Measurements from ENCODE around the gene IL1F10.

Gene IL1F10, protein sequence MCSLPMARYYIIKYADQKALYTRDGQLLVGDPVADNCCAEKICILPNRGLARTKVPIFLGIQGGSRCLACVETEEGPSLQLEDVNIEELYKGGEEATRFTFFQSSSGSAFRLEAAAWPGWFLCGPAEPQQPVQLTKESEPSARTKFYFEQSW

DNA sequence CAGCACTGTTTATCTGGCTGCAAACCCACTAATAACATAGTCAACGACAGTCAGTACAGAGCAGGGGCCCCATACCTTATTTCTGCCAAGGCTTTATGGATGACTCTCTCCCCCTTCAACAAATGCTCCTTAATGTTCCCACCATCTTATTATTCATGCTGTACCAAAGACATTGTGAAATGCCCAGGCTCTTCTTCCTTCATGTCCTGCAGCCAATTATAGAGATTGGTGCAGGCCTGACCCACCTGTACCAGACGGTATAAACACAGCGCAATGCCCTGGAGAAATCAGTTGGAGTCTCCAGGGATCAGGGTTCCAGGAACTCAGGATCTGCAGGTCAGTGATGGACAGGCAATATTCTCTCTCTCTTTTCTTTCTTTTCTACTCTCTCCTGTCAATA, at the start of gene IL1F10:
Gene IL1F10 (plus strand): TSS at position 290 of the 400 bp plus-strand sequence. CDS start 4,769 bp downstream, outside the sequence.
- DNase-seq, result no peak

DNA sequence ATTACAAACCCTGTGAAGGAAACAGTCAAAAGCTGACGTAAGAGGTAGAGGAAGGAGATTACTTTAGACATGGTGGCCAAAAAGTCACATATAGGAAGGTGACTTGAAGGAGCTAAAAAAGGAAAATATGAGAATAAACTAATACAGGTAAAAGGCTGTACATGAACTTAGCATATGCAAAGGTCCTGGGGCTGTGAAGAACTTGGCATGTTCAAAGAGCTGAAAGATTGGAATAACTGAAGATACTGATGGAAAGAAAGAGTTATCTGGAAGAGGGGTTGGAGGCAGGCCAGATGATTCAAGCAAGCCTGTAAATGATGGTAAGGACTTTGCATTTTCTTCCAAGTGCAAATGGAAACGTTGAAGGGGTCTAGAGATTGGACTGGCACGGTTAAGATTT, 49.3 kb upstream of the IL1F10 start:
- no peak for DNase-seq

DNA sequence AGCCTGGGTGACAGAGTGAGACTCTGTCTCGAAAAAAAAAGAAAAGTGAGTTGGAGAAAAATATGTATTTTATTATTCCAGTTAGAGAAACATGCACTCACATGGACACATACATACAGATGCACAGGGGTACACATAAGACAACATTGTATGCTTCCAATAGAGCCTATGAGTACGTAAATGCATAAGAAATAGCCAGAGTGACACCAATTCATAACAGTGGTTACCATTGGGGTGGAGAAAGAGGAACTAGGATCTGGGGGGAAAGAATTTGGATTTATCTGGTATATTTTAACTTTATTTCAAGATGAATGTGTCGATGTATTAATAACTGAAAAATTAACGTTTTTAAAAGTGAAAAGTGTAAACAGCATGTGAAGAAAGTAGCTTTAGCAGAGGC, 46.5 kb upstream of the IL1F10 start:
- DNase-seq, result no peak

DNA sequence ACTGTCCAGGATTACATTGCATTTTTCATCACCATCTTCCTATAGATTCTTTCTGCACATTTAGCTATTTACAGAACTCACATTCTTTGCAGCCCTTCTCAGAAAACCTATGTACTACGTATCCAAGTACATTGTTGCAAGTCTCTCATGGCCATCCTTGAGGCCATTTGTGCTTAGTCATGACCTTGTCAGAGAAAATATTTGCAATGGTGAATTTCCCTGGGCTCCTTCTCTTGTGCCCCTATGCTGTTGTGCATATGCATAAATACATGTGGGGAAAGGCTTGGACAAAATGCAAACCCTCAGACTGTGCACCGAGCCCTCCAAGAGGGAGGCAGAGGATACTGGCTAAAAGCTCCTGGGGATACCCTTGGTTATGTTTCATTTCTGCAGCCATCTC, 43.0 kb upstream of the IL1F10 start:
- no peak for DNase-seq

DNA sequence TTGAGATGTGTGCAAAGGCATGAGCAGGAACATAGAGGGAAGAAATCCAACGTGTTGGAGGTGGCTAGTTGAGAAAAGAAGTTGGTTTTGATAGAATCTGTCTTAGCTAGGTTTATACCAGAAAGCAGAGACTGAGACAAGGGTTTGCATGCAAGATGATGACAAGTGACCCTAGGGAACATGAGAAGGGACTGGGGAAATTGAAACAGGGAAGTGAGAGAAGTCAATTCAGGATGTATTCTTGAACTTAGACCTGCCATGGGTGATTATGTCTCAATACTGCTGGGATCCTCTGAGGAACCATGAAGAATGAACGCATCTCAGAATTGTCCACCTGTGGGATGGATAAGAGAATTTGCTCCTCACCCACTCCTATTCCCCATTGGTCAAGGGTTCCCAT, 42.0 kb upstream of the IL1F10 start:
- no peak for DNase-seq

DNA sequence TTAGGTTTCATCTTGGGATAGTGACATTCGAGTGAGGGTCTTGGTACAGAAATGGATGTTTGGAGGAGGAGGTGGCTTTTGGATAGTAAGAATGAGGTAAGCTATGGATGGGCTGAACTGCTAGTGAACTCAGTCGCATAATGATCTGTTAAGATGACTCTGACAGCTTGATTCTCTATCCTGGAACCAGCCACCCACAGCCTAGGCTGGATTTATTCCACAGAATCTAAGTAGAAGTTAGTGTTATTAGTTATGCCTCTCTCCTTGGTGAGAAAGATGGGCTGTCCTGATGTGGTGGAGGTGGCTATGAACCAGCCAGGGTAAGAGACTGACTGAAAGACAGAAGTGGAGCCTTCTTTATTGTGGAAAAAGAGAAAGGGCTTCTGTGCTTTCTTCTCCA, 40.1 kb upstream of the IL1F10 start:
- DNase-seq, result no peak

DNA sequence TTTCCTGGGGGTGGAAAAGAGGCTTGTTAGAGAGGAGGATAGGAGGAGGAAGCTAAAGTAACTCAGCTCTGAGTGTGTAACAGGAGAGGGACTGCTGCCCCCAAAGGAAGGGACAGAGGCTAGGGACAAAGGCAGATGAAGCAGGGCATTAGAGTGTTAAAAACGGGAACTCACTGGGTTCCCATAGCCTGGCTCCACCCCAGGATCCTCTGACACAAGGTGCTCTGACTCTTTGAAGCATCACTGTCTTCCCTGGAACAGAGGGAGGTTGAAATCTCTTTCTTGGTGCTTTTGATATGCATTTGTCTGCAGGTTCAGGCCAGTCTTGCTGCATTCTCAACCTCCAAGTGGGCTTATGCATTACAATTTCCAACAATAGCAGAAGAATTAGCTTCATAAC, 39.7 kb upstream of the IL1F10 start:
- DNase-seq, result no peak

DNA sequence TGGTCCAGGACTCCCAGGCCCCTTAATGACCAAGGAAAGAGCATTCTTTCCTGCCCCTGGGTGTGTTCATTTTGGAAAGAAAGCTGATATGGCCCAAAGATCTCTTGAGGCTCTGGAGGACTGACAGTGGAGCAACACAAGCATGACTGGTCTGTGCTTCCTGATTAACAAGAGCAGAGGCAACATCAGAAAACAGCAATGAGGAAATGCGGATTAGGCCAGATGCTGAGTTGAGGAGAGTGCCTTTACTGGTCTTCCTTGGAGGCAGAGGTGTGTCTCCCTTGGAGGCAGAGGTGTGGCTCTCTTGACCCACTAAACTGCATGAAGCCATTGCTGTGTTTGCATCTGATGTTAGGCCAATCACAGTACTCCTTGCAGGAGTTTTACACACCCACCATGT, 35.0 kb upstream of the IL1F10 start:
- no peak for DNase-seq

DNA sequence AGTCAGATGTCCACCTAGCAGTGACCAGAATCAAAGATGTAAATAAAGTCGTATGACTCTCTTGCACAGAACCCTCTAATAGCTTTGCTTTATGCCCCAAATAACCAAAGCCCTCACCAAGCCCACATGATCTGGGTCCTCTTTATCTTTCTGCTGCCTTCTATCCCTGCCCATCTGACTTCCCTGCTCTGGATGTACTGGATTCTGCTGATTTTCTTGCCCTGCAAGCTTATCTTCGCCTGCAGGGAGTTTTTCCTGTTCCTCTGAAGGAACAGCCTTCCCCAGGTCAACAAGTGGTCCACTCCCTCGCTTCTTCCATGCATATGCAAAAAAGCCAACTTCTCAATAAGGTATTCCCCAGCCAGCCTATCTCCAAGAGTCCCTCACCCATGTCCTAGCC, 33.8 kb upstream of the IL1F10 start:
- DNase-seq, result no peak

DNA sequence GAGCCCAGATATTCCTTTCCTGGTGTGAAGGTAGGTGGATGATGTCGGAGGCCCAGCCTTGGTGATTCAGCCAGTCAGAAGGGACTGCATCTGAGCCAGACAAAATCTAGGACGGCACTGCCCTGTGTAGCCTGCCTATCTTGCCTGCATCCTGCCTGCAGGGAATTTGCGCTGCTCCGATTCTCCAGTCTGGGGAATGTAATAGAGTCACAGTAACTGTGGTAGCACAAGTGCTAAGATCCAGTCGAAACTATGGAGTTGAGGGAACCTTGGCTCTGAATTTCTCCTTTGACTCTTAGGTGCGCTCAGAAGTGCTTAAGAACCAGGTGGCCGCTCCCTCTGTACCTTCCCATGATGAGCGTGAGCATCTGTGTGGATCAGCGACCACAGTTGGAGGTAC, 31.0 kb upstream of the IL1F10 start:
- no peak for DNase-seq

DNA sequence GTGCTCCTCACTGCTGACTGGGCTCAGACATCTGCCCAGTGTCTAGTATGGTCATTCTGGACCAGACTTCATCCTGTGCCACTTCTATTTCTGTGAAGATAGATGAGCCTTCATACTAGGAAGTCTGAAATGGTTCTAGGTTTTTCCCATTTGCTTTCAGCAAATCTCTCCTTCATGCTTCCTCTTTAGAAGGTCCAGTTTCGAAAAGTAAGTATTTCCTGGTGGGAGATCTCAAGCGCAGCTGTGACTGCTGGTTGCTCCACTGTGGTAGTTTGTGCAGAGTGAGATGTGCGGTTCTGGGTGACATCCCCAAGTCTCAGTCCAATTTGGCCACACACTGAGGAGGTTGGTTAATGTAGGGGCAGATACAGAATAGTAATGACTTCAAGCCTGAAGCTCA, 29.5 kb upstream of the IL1F10 start:
- DNase-seq, result no peak

DNA sequence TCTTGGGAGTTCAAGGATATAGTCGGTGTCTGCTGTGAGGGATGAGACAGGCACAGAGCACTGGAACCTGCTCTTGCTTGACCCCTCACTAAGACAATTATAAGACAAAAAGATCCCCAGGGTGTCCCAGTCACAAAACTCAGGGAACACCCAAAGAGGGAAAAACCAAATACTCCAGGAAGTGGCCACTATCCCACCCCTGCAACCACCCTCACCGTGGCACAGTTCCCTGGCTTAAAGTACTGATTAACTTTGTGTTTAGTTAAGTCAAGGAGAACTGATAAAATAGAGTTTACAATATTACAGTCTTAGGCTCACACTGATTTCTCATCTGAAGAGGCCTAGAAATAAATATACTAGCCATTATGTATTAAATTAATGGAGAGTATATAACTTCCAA, 28.6 kb upstream of the IL1F10 start:
- DNase-seq, result no peak

DNA sequence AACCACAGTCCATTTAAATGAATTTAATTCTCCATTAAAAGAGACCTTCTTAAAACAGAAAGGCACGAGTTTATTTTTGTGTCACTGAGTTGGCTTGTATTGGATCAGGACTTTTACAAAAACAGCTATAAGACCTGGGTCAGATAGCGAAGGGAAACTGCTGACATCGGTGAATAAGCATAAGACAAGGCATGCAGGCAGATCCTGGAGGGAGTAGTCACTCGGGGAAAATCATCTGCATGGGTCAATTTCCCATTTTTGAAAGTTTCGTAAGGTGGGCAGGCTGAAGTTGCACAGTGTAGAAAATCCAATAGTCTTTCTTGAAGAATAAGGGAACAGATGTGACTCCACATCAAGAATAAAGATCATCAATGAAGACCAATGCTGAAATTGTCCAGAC, 28.1 kb upstream of the IL1F10 start:
- DNase-seq, result no peak

DNA sequence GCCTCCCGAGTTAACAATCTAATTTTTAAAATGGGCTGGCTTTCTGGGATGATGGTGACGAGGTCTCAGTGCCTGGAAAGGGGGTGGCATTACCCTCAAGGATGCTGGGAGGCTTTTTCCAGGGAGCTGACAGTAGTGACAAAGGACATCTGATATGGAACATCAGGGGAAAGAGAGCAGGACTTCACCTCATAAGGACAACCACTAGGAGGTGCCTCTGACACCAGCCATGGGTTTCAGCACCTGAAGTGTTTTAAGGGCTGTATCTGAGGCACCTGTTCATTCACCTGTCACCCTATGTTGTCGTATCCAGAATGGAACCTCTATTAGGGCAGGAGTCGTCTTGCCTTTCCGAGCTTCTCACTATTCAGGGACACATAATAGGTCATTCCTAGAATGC, 25.9 kb upstream of the IL1F10 start:
- DNase-seq, result no peak

DNA sequence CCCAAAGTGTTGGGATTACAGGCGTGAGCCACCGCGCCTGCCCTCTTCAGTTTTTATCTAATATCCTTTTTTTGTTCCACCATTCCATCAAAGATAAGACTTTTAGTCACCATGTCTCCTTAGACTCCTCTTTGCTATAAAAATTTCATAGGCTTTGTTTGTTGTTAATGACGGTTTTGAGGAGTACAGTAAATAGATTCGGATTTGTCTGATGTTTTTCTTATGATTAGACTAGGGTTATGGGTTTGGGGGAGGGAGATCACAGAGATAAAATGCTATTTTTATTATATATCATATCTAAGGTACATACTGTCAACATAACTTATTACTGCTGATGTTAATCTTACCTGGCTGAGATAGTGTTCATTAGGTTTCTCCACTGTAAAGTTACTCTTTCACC, 21.3 kb upstream of the IL1F10 start:
- DNase-seq, result no peak

DNA sequence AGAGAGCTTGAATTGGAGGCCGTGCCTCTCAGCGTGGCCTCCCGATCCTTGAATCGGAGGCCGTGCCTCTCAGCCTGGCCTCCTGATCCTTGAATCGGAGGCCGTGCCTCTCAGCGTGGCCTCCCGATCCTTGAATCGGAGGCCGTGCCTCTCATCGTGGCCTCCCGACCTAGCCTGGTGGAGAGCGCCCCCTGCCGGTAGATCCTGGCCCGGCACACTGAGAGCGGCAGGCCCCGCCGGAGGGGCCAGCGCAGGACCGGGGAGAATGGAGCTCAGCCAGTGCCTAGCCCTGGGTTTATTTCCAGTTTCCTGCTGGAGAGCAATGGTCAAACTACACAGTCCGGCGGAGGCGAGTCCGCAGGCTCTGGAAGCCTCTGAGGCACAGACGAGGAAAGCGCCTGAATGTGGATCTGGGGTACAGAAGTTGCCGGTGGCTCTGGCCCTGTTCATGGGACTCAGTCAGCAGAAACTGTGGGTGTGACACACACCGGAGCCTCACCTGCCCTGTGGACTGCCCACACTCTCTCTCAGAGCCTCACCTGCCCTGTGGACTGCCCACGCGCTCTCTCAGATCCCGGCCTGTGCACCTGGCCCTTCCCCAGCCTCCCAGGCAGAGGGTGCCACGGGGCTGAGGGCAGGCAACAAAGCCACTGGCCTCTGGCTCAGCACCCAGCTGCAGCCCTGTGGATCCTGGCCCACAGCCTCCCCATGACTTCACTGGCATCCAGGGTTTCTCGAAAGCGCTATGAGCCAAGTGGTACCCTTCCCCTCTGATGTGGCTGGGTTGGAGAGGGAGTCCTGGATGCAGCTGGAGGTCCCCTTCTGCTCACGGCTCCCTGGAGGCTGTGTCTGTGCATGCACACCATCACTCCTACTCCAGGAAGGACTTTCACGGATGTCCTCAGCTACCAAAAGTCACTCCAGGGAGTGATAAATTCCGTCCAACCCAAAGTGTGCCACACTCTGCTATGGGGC, 16.6 kb upstream of the IL1F10 start:
- DNase-seq, result no peak

DNA sequence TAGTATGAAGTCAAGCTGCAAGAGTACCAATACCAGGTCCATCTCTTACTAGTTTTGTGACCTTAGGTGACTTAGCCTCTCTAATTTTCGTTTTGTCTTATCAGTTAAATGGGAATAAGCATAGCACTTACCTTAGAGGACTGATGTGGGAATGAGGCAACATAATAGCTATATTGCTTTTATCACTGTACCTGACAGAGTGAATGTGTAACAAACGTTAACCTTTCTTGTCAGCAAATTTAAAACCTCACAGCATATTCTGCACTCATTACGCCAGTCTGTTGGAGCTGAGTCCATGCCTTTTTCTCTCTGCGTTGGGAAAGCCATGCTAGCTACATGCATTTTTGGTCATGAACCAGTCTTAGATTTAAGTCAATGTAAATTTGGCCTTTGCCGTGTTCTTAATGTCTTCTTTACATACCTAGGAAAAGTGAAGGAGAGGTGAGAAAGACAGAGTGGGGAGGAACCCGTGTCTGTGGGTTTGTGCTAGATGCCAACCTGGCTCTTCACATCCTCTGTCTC, 15.3 kb upstream of the IL1F10 start, which contains the start of gene IL36B:
Gene IL36B (minus strand): TSS at position 472 of the 522 bp plus-strand sequence.
- DNase-seq, result no peak

DNA sequence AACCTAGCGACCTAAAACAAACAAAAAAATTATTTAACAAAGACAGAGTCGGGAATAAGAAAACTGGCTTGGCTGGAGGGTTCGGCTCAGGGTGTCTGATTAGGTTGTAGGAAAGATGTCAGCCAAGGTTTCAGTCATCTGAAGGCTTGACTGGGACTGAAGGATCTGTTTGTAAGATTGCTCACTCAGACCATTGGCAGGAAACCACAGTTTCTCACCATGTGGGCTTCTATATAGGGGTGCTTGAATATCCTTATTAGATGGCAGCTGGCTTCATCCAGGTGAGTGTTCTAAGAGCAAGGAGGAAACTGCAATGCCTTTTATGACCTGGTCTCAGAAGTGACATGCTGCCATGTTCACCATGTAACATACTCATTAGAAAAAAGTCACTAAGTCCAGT, 14.1 kb upstream of the IL1F10 start:
- DNase-seq, result no peak

DNA sequence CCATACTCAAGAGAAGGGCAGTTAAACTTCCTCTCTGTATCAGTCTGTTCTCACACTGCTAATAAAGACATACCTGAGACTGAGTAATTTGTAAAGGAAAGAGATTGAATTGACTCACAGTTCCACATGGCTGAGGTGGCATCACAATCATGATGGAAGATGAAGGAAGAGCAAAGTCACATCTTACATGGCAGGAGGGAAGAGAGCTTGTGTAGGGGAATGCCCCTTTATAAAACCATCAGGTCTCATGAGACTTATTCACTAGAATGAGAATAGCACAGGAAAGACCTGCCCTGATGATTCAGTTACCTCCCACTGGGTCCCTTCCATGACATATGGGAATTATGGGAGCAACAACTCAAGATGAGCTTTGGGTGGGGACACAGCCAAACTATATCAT, 13.7 kb upstream of the IL1F10 start:
- no peak for DNase-seq

DNA sequence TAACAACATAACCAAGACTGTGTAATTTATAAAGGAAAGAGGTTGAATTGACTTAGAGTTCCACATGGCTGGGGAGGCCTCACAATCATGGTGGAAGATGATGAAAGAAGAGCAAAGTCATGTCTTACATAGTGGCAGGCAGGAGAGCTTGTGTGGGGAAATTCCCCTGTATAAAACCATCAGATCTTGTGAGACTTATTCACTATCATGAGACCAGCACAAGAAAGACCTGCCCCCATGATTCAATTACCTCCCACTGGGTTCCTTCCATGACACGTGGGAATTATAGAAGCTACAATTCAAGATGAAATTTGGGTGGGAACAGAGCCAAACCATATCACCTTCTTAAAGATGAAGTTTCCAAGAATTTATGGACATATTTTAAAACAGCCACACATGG, 11.2 kb upstream of the IL1F10 start:
- DNase-seq, result no peak

DNA sequence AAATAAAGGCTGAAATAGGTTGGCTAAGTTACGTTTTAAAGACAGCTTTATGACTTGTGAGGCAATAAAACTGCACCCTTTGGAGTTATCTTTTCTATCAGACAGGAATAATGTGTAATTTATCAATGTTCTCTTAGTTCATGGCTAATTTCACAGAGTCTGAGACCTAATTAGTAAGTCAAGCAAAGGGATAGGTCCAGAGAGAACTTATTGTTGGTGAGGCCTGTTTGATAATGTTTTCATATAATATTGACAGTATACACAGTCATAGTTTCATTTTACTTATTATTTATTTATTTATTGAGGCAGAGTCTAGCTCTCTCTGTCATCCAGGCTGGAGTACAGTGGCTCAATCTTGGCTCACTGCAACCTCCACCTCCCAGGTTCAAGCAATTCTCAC, 10.7 kb upstream of the IL1F10 start:
- DNase-seq, result no peak

DNA sequence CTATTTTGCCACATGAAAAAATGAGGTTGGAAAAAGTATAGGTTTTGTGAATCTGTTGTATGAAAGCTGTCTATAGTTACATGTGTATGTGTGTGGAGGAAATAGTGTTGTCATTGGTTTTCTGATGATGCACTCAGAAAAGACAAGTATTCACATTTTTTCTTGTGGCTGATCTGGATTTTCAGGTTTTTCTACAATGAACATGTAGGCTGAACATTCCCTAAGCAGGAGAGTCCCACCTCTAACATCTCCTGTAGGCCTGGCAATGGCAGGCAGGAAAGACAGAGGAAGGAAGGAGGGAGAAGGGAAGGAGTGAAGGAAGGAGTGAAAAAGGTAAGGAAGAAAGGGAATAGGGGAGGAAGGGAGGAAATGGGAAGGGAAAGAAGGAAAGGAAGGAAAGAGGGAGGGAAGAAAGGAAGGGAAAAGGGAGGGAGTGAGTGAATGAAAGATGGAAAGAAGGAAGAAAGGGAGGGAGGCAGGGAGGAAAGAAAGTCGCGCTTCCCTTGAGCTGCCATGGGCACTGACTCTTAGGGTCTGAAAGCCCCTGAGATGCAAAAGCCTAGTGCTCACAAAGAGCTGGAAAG, 9.3 kb upstream of the IL1F10 start:
- no peak for DNase-seq

DNA sequence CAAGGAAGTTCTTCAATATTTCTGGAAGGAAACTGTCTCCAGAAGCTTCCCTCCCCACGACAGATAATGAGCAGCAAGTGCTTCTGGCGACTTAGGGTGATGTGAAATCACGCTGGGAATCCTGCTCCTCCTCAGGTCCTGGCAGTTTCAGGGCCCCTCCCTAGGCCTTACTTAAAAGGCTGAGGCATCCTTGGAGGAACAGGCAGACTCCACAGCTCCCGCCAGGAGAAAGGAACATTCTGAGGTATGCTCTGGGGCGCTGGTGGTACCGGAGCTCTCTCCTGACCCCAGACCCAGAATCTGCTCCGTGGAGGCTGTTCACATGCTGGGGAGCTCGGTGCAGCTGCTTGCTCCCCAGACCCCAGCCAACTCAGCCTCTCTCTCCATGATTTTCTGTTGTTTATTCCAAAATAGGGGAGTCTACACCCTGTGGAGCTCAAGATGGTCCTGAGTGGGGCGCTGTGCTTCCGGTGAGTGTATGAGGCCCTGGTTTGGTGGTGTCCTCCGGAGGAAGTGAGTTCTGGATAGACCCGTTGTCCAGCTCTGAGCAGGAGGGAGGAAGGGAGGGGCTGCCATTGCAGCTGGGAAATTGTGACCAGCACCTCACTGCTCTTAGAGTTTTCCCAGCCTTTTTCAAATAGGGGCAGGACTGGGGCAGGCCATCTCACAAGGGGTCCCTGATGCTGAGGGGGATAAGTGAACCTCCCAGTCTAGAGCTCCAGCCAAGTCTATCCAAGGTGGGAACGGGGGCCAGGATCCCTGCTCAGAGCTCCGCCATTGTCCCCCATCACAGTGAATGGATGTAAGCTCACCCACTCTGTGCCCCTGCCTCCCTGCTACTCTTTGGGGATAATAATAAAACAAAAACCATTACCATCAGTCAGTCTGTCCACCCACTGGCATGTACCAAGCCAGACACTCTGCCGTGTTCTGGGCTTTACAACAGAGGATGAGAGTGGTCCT, 8.5 kb upstream of the IL1F10 start, which contains the start of gene IL36RN:
Gene IL36RN (plus strand): TSS at position 201 of the 963 bp plus-strand sequence. CDS start 241 bp downstream, at position 442.
- no peak for DNase-seq
